HUES64 (cell line): ENCODE results near the gene ELMO3. TPM values are rescaled to one million over a fixed set of nuclear protein-coding genes. Genes with fewer than 3 reads are reported as not detected.

Source experiments
- H3K27ac ChIP-seq: 2 replicates; pipeline ENCODE4 v1.7.0; 2013; ENCODE audit warnings: low read depth, low read length, inconsistent platforms
- H3K27me3 ChIP-seq: 2 replicates; pipeline ENCODE4 v1.6.1; 2013; ENCODE audit warnings: mild to moderate bottlenecking, low read length; ENCODE audit not compliant: insufficient read depth
- H3K36me3 ChIP-seq: 2 replicates; pipeline ENCODE4 v1.6.1; 2013; ENCODE audit warnings: mild to moderate bottlenecking, low read length; ENCODE audit not compliant: insufficient read depth
- H3K4me1 ChIP-seq: 2 replicates; pipeline ENCODE4 v1.6.1; 2013; ENCODE audit warnings: mild to moderate bottlenecking, low read length, moderate library complexity; ENCODE audit not compliant: insufficient read depth
- H3K4me3 ChIP-seq: 2 replicates; pipeline ENCODE4 v1.5.1; 2013; ENCODE audit warnings: mild to moderate bottlenecking, low read length, moderate library complexity
- H3K9ac ChIP-seq: 2 replicates; pipeline ENCODE4 v1.6.1; 2013; ENCODE audit warnings: mild to moderate bottlenecking, low read depth, low read length
- H3K9me3 ChIP-seq: 2 replicates; pipeline ENCODE4 v1.6.1; 2013; ENCODE audit warnings: low read depth, low read length; ENCODE audit not compliant: insufficient read depth
- WGBS: fragments of 150-250, 120-280 bp; methylation state at CpG from one replicate; pipeline ENCODE4 v1.1.7; 2013; ENCODE audit warnings: missing lambda C conversion rate; 5-methylcytosine and 5-hydroxymethylcytosine counted together
- polyA plus RNA-seq, 2 experiments: library from polyadenylated mRNA; stranded (reverse); fragments of 50-300 nt; gene quantifications; one replicate each; pipeline ENCODE4 v1.2.3, GENCODE V29; 2013

ELMO3 gene
- polyA plus RNA-seq (2013, experiment 1 of 2) = 1.5 TPM
- polyA plus RNA-seq (2013, experiment 2 of 2) = 1.1 TPM

- Histone ChIP-seq H3K9ac (no peak within 1 kb of the TSS; the same call in 1 of the 2 replicates), H3K4me1 (no peaks in the 10 kb centered on the region; the same call in 1 of the 2 replicates), H3K9me3 (no peaks in the 10 kb centered on the region), H3K27me3 (no peaks in the 10 kb centered on the region), H3K36me3 (peaks cover 64% of the 10 kb centered on the region), H3K4me3 (peak within 1 kb of the TSS; percentile 64), H3K27ac (no peak within 1 kb of the TSS)
- 87% methylated on average over 59 of the region's 61 CpGs for WGBS
Measured at GRCh38 chr16:67199011-67199807, at the start of gene ELMO3. ELMO3 (plus strand) TSS chr16:67199131; CDS start chr16:67199327, 196 bp downstream.

DNA sequence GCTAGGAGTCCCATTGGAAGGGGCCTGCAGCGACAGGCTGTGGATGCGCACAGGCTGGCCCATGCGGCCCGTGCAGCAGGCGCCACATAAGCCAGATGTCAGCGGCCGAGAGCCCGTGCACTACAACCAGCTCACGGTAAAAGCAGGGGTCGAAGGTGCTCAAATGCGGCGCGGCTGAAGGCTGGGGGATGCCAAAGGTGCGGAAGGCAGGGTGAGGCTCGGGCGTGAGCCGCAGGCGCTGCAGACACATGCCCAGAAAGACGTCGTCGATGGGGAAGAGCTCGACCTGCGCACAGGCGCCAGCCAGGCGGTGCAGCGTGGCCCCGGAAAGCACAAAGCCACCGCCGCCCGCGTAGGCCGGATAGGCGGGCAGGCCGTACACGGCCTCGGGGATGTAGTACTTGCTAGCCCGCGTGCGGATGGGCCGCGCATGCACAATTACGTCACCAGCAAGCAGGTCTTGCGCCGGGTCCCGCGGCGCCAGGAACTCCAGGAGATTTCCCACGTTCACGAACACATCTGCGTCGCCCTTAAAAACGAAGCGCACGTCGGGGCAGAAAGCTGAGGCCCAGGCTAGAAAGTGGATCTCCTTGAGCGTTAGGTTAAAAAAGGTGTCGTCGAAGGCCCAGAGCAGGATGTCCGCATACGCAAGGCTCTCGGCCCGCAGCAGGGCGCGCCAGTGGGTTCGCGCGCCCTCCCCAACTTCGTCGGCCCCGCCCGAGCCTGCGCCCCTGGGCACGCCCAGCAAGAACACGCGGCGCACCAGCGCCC is 49.5 kb upstream of the ELMO3 start:
- H3K9me3 ChIP-seq = no peaks in the 10 kb centered on the region
- no peak overlapping the region for H3K9ac ChIP-seq
- peaks cover 39% of the 10 kb centered on the region for H3K36me3 ChIP-seq
- H3K4me3 ChIP-seq = peak overlapping the region; percentile 57
- H3K4me1 ChIP-seq = no peaks in the 10 kb centered on the region
- 74% methylated on average over 77 of the region's 77 CpGs for WGBS
- H3K27ac ChIP-seq = no peak overlapping the region
- peaks cover 52% of the 10 kb centered on the region for H3K27me3 ChIP-seq

DNA sequence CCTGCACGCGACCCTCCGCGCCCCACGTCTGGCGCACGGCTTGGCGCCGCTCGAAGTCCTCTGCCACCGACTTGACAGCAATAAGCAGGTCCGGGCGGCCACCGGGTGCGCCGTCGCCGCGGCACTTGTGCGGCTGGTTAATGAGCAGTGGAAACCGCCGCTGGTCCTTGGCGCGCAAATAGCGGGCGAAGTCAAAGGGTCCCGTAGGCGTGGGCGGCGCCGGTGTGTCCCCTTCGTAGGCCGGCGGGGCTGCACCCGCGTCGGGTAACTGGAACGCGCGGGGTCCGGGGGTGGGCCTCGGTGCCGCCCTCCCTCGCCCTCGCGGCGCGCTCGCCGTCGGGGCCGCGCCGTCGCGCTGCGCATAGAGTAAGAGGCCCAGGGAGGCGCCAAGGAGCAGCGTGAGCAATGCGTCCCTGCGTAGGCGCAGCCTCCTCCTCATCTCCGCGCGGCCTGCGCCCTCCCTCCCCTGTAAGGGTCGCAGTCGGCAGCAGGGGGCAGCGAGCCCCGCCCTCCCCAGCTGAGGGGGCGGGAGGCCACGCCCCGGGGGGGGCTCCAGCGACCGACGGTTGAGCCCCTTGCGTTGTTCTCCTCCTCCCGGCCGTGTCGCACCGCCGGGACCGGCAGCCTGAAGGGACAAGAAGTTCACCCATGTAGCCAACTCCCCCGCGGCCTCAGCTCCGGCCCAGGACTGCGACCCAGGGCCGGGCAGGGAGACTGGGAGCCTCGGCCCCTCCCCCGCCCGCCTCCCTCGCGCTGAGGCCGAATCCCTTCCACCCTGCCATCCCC is 48.7 kb upstream of the ELMO3 start:
- Histone ChIP-seq H3K4me3 (peak overlapping the region; percentile 57), H3K27ac (peak overlapping the region; percentile 65; the same call in 1 of the 2 replicates), H3K4me1 (no peaks in the 10 kb centered on the region), H3K27me3 (peaks cover 60% of the 10 kb centered on the region), H3K9ac (peak overlapping the region; percentile 51), H3K36me3 (peaks cover 32% of the 10 kb centered on the region), H3K9me3 (no peaks in the 10 kb centered on the region)
- WGBS = 2% methylated on average over 94 of the region's 94 CpGs

DNA sequence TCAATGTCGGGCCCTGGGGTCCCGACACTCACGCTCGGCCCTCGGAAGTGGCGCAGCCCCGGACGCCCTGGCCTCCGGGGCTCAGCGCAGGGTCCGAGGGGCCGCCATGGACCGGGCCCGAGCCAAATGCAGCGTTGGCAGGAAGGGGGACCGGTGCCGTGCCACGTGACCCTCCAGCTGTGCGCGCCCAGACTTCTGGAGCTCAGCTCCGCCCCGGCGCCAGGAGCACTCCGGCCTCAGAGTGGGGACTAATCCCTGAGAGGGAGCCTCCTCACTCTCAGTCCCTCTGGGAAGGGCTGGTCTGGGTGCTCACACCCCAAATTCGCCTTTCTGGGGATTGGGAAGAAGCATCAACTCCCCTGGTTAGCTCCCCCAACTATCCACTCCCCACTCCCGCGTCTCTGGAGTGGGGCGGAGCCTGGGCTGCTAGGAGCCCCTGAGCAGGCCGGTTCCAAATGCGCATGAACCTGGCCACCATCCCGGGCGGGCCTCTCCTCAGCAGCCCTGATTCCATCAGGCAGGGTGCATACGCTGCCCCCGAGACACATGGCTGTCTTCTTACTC is 48.0 kb upstream of the ELMO3 start, which contains the start of gene B3GNT9:
TSS of gene B3GNT9 (minus strand) at position 166 of the 564 bp plus-strand sequence. CDS start 513 bp downstream, outside the sequence.
- Histone ChIP-seq H3K9ac (peak within 1 kb of the TSS; percentile 51), H3K9me3 (no peaks in the 10 kb centered on the region), H3K4me1 (no peaks in the 10 kb centered on the region), H3K27me3 (peaks cover 67% of the 10 kb centered on the region), H3K4me3 (peak within 1 kb of the TSS; percentile 57), H3K36me3 (peaks cover 25% of the 10 kb centered on the region), H3K27ac (peak within 1 kb of the TSS; percentile 65; the same call in 1 of the 2 replicates)
- WGBS = 2% methylated on average over 34 of the region's 34 CpGs

DNA sequence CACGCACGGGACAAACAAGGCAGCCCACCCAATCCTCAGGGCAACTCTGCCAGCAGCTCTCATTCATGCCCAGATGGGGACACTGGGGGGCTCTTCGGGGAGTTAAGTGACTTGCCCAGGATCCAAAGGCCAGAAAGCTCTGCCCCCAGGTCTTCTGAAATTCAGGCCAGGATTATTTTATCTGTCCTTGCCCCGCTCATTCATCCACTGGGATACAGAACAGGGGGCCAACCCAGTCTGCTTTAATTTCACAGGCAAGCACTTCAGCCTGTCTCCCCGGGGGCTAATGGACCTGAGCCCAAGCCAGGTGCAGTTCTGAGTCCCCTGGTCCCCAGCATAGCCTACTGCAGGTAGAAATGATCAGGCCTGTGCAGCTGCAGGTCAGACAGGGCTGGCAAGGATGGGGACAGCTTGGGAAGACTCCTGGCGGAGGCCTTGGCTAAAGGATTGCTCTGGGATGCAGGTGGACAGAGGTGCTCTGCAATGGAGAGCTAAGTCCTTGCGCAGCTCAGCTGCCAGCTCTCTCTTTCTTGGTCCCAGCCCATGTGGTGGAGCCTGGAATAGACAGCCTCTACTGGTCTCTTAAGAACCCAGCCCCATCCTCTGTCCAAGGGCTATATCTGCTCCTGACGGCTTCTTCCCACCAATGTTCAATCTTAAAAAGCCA is 47.4 kb upstream of the ELMO3 start:
- Histone ChIP-seq H3K27ac (no peak overlapping the region), H3K4me3 (peak overlapping the region; percentile 57), H3K9me3 (no peaks in the 10 kb centered on the region), H3K9ac (no peak overlapping the region; the same call in 1 of the 2 replicates), H3K36me3 (peaks cover 18% of the 10 kb centered on the region), H3K27me3 (peaks cover 73% of the 10 kb centered on the region), H3K4me1 (no peaks in the 10 kb centered on the region)
- WGBS = 61% methylated on average over 8 of the region's 8 CpGs

GRCh38 chr16:67154578-67155294 is 44.2 kb upstream of the ELMO3 start:
- no peak overlapping the region for H3K27ac ChIP-seq
- peaks cover 100% of the 10 kb centered on the region for H3K27me3 ChIP-seq
- 16% methylated on average over 60 of the region's 61 CpGs for WGBS
- peak overlapping the region; percentile 45 for H3K4me3 ChIP-seq
- H3K4me1 ChIP-seq = 0 out of 2 replicates have a peak, but pooled peaks cover 6% of the 10 kb centered on the region
- no peaks in the 10 kb centered on the region for H3K9me3 ChIP-seq
- H3K36me3 ChIP-seq = no peaks in the 10 kb centered on the region
- no peak overlapping the region for H3K9ac ChIP-seq

DNA sequence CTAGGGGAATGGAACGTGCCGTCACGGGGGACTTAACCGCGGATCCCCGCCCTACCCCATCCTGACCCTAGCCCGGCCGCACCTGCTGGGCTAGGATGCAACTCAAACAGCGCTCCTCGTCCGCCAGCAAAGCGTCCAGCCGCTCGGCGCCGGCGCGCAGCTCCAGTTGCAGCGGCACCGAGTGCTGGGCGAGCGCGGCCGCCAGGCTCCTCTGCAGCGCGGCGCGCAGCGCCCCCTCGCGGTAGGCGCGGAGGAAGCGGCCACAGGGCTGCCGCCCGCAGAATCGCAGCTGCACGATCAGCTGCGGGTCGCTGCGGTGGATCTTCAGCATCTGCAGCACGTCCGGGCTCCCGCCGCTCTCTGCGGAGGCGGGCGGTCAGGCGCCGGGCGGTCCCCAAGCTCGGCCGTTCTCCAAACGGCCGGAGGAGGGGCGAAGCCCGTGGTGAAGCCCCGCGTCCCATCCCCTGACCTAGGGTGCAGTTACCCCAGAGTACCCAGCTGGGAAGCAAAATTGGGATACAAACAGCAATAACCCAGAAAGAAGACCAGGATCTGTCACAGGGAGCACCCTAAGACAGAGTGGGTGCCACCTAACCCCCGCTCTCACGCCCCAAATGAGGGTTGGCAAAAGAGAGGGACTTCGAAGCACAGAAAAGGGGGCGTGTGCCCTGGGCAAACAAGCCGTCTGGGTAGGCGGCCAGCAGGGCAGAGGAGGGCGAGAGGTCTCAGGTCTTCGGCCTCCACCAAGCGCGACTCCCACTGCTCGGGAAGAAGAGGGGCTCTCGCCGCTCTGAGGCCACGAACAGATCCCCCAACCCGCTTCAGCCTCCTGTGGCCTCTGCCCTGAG is 43.4 kb upstream of the ELMO3 start:
- WGBS = 7% methylated on average over 74 of the region's 74 CpGs
- H3K9me3 ChIP-seq = no peaks in the 10 kb centered on the region
- H3K27me3 ChIP-seq = peaks cover 100% of the 10 kb centered on the region
- peak overlapping the region; percentile 45 for H3K4me3 ChIP-seq
- H3K36me3 ChIP-seq = no peaks in the 10 kb centered on the region
- 0 out of 2 replicates have a peak, but pooled peaks cover 6% of the 10 kb centered on the region for H3K4me1 ChIP-seq
- H3K9ac ChIP-seq = no peak overlapping the region
- H3K27ac ChIP-seq = no peak overlapping the region

DNA sequence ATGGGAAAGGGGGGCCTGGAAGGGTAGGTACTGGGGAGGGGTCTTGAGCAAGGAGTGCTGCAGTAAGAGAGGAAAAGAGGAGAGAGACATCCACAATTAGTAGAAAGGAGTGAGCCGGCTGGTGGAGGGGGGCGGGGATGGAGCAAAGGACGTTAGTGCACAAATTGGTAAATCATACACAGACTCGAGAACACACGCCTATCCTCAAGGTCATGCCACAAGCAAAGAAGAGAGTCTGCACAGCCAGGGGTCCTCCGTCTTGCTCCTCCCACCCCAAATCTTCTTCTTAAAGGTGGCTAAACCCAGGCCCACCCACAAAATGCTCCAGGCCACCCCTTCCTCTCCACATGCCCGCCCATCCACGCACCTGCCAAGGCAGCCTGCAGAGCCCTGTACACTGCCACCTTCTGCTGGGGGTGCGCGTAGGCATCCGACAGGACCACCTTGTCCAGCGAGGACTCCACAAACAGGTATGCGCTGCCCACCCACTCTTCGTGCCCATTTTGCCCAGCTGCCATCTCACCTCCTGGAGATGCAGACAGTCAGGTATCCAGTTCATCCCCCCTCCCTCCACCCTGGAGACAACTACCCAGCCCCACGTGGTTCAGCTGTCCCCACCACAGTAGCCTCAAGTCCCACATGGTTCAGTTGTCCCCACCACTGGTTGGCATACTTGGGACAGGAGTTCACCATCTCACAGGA is 42.6 kb upstream of the ELMO3 start:
- Histone ChIP-seq H3K9me3 (no peaks in the 10 kb centered on the region), H3K9ac (no peak overlapping the region), H3K36me3 (no peaks in the 10 kb centered on the region), H3K27me3 (peaks cover 100% of the 10 kb centered on the region), H3K27ac (no peak overlapping the region), H3K4me1 (0 out of 2 replicates have a peak, but pooled peaks cover 6% of the 10 kb centered on the region), H3K4me3 (no peak overlapping the region)
- 60% methylated on average over 15 of the region's 15 CpGs for WGBS
